HL-60/S4 treated with retinoic acid at 250 ng/mL for 4 days and 3 days (cell line): ENCODE data around the gene HDAC2.
"Not testable (repeated sequence)": the region's sequence is repeated elsewhere in the genome, so short reads cannot be mapped to it uniquely, and the experiment has no call there.

Source experiments
- in situ Hi-C: fragments of 300-500 bp; cut with MboI; formaldehyde crosslinking; loops from 2 replicates; pipeline ENCODE4 v1.7.0; 2022; ENCODE audit warnings: low sequenced_read_pairs

HDAC2 gene

GRCh38 chr6:113976806-113977205 is 5.9 kb upstream of the HDAC2 start:
- in situ Hi-C loops = no loop called here

DNA sequence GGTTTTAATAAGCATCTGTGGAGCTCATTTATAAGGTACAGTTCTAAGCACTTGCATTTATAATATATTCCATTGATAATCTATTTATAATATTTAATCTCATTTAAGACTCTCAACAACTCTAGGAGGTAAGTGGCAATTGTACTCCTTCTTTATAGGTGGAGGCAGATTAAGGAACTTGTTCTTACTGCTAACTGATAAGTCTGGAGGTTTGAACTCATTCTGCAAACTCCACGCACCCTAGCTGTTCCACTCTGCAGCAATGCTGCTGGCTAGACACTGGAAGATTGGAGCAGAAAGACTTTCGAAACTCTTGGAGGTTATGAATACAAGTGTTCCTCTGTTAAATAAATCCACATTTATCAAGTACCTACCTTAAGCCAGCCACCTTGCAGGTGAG is 793 bp upstream of the HDAC2 start:
- in situ Hi-C loops = no loop called here

DNA sequence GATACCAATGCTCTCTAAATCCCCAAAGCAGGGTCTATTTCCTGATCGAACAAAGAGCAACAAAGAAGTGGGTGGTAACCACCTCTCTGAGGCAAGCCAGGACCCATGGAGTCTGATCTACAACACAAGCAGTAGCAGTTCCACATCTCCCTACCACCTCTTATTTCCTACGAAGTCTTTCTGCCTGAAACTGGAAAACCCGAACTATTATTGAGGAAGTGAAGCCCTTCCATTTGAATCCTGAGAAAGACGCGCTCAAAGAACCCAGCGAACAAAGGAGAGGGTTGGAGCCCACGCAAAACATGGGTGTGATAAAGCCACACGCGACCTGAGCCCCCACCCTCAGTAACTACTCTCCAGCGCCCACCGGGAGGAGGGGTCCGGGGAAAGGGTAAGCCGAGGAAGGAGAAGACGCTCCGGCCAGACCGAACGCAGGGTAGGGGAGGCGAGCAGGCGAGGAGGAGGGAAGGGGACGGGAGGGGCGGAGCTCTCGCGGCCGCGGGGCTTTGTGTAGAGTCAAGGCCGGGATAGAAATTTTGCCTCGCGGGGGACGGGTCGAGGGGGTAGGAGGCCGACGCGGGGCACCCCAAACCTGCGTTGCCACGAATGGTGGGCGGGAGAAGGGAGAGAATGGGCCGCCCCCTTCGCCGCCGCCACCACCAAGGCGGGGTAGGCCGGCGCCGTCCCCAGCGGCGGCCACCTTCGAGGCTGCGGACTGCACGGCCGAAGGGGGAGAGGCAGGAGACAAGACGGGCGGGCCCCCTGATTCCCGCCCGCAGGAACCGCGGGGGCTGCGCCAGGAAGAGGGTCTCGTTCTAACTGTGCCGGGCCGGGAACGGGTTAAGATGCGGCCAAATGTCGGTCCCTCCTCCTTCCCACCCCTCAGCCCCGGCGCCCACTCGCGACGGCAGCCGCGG is 802 bp downstream of the HDAC2 start:
- in situ Hi-C loops = no loop called here

GRCh38 chr6:113968472-113968871 is 2.5 kb downstream of the HDAC2 start:
- in situ Hi-C loops = no loop called here

- in situ Hi-C loops = no loop called here
Observed at GRCh38 chr6:113967777-113968176, 3.2 kb downstream of the HDAC2 start.

DNA sequence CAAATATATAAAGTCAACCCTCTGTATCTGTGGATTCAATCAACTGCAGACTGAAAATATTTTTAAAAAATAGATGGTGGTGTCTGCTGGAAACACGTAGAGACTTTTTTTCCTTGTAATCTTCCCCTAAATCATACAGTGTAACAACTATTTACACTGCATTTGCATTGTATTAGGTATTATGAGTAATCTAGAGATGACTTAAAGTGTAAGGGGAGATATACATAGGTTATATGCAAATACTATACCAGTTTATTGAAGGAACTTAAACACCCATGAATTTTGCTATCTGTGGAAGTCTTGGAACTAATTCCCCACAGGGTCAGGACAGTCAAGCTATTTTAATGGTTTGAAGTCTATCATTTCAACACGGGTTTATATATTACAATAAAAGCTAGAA is 10.2 kb downstream of the HDAC2 start:
- in situ Hi-C loops = no loop called here

DNA sequence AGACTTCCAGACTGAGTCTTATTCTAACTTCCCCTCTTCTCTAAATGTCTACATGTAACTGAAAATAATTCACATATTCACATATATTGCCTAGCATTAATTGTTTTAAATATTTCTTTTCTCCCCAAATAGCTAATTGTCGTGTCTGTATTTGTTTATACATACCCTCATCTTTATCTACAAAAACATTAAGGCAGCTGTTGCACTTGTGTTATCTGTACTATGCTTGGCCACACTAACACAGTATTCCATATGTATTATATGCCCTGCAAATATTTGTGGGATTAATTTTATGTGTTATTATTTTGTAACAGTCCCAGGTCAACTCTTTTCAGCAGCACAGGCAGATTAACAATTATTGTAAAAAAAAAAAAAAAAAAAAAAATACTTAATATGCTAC is 11.7 kb downstream of the HDAC2 start:
- in situ Hi-C loops = no loop called here

- in situ Hi-C loops = no loop called here
Observed at GRCh38 chr6:113954653-113955052, 16.3 kb downstream of the HDAC2 start.

DNA sequence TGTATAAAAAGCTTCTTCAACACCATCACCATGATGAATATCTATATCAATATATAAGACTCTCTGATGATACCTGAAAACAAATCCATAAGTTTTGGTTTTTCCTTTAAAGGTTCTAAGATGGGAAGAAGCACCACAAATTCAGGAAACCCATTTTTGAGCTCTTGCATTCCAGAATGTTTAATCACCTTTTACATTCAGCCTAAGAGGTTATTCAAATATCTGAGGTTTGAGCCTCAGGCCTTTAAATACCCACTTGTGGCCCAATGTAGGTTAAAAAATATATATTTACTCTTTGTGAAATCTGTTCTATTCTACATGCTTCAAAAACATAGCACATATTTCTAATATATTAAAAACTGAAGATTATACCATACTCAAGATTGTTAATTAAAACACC is 17.6 kb downstream of the HDAC2 start:
- in situ Hi-C loops = no loop called here

GRCh38 chr6:113949499-113949898 is 21.4 kb downstream of the HDAC2 start:
- in situ Hi-C loops = no loop called here

DNA sequence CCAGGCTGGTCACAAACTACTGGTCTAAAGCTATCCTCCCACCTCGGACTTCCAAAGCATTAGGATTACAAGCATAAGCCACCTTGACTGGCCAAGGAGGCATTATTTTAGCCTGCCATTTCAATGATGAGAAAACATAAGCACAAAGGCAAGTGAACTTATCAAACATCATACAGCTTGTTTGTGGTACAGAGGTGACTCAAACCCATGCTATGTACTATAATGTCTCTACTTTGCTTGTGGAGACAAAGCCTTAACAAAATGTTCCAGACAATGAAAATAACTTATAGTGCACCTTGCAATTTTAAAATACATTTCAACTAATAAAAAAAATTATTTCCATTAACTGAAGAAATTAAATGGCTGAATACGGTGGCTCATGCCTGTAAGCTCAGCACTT is 26.2 kb downstream of the HDAC2 start:
- in situ Hi-C loops = no loop called here

DNA sequence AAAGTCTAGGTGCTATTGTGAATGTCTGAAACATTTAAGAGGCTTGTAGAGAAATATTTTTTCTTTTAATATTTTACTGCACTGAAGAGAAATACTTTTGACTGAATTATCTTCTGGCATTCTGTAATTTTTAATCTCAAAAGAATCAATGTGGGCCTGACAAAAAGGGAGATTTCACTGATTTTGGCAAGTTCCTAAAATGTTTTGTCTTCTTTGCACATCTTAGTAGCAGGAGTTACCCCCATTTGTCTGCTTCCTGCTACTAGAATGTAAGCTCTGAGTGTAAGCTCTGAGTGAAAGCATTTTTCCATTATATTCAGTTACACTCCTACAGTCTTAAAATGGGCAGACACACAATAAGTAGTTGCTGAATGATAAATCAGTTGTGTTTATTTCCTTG is 31.1 kb downstream of the HDAC2 start:
- in situ Hi-C loops = no loop called here

DNA sequence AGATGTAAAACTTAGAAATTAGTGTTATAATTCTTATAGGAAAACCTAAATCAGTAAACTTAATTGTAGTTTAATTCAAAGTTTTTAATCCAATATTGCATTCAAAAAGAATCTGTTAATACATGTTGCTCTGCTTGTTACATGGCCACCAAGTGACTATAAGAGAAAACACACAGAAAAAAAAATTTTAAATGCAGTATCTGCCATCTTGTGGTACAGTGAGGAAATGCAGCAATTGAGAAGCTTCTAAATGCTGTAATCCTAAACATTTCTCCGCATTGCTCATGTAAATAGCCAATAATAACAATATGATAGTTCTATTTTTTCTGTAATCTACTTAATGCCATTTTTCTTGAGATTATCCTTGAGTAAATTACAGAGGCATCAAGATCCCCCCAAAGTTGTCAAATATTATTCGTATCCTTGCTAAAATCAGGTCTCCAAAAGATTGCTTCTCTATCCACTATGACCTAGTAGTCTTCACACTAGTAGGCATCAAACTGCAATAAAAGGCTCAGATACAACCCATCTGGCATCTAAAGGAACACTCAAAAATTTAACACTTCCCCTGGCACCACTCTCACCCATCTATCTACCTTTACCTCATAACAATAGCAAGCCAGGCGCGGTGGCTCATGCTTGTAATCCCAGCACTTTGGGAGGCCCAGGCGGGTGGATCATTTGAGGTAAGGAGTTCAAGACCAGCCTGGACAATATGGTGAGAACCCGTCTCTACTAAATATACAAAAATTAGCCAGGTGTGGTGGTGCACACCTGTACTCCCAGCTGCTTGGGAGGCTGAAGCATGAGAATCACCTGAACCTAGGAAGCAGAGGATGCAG is 34.6 kb downstream of the HDAC2 start:
- in situ Hi-C loops = no loop called here

- in situ Hi-C loops = no loop called here
Observed at GRCh38 chr6:113934101-113934500, 36.8 kb downstream of the HDAC2 start.

DNA sequence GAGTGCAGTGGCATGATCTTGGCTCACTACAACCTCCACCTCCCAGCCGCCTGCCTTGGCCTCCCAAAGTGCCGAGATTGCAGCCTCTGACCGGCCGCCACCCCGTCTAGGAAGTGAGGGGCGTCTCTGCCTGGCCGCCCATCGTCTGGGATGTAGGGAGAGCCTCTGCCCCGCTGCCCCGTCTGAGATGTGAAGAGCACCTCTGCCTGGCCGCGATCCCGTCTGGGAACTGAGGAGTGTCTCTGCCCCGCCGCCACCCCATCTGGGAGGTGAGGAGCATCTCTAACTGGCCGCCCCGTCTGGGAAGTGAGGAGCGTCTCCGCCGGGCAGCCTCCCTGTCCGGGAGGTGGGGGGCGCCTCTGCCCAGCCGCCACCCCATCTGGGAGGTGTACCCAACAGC is 39.0 kb downstream of the HDAC2 start:
- in situ Hi-C loops = not testable (repeated sequence)

DNA sequence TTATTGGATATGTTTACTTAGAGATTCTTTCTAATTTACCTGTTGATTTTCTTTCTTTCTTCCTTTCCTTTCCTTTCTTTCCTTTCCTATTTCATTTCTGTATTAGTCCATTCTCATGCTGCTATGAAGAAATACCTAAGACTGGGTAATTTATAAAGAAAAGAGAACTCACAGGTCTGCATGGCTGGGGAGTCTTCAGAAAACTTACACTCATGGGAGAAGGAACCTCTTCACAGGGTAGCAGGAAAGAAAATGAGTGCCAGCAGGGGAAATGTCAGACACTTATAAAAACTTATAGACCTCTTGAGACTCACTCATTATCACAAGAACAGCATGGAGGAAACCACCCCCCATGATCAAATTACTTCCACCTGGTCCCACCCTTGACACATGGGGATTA is 40.8 kb downstream of the HDAC2 start:
- in situ Hi-C loops = no loop called here

DNA sequence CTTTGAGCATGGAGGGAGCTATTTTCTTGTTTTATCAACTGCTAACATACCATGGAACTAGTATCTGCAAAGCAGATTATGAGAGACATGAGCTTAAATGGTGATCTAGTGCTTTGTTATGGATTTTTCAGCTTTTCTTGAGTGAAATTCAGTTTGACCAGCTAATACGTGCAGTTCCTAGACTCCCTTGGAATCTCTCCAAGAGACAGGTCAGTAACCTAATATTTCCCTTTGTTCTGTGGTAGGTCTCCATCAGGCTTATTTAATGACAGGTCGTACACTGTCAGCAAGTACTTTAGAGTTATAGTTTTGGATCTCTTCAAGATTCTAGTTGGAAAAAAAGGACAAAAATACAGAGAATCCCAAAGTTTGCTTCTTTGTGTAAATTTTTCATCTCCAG is 43.9 kb downstream of the HDAC2 start:
- in situ Hi-C loops = no loop called here

- in situ Hi-C loops = no loop called here
Observed at GRCh38 chr6:113925378-113925777, 45.6 kb downstream of the HDAC2 start.

DNA sequence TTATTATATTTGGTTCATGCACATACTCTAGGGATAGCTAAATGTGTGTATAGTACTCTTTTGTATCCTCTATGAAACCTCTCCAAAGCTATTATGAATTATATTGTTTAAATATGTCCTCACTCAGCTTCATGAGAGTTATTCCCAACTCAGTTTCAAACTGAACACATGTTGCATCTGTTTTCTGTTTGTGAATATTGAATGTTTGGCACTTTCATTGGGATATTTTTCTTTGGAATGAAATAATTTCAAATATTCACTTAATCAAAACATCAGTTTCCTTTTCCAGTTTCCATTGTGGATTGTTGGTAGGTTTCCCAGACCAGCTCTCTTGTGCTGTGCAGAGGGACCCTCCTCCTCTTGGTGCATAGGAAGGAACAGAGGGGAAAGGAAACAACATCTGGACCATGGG is 46.6 kb downstream of the HDAC2 start:
- in situ Hi-C loops = no loop called here

GRCh38 chr6:113923526-113923925 is 47.4 kb downstream of the HDAC2 start:
- in situ Hi-C loops = no loop called here

- in situ Hi-C loops = no loop called here
Observed at GRCh38 chr6:113921299-113921904, 49.5 kb downstream of the HDAC2 start.
